ENCODE measurements around the gene PTGS2.
A peak's percentile ranks its signal among the peaks of the same experiment; 100 is the strongest.

PTGS2 gene

DNA sequence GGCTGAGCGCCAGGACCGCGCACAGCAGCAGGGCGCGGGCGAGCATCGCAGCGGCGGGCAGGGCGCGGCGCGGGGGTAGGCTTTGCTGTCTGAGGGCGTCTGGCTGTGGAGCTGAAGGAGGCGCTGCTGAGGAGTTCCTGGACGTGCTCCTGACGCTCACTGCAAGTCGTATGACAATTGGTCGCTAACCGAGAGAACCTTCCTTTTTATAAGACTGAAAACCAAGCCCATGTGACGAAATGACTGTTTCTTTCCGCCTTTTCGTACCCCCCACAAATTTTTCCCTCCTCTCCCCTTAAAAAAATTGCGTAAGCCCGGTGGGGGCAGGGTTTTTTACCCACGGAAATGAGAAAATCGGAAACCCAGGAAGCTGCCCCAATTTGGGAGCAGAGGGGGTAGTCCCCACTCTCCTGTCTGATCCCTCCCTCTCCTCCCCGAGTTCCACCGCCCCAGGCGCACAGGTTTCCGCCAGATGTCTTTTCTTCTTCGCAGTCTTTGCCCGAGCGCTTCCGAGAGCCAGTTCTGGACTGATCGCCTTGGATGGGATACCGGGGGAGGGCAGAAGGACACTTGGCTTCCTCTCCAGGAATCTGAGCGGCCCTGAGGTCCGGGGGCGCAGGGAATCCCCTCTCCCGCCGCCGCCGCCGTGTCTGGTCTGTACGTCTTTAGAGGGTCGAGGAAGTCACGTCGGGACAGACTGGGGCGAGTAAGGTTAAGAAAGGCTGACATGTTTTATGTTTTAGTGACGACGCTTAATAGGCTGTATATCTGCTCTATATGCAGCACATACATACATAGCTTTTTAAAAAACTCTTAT, at the start of gene PTGS2:
Gene PTGS2, minus strand, starts transcription at position 179 of the 817 bp plus-strand sequence. Its CDS starts 133 bp downstream, at position 46.
- in situ Hi-C loops (cut with MboI; ENCODE audit: low pct_unique_long_range_greater_than_20kb, low sequenced_read_pairs, unreplicated experiment) = no loop called here
- TF ChIP-seq, protein P1, sequence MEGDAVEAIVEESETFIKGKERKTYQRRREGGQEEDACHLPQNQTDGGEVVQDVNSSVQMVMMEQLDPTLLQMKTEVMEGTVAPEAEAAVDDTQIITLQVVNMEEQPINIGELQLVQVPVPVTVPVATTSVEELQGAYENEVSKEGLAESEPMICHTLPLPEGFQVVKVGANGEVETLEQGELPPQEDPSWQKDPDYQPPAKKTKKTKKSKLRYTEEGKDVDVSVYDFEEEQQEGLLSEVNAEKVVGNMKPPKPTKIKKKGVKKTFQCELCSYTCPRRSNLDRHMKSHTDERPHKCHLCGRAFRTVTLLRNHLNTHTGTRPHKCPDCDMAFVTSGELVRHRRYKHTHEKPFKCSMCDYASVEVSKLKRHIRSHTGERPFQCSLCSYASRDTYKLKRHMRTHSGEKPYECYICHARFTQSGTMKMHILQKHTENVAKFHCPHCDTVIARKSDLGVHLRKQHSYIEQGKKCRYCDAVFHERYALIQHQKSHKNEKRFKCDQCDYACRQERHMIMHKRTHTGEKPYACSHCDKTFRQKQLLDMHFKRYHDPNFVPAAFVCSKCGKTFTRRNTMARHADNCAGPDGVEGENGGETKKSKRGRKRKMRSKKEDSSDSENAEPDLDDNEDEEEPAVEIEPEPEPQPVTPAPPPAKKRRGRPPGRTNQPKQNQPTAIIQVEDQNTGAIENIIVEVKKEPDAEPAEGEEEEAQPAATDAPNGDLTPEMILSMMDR (IDR thresholded peaks at IDR 0.05; ENCODE audit: extremely low read depth, insufficient read depth, missing control alignments) = peak; percentile 56
- peak; percentile 87 for DNase-seq (ENCODE audit: low spot score)

DNA sequence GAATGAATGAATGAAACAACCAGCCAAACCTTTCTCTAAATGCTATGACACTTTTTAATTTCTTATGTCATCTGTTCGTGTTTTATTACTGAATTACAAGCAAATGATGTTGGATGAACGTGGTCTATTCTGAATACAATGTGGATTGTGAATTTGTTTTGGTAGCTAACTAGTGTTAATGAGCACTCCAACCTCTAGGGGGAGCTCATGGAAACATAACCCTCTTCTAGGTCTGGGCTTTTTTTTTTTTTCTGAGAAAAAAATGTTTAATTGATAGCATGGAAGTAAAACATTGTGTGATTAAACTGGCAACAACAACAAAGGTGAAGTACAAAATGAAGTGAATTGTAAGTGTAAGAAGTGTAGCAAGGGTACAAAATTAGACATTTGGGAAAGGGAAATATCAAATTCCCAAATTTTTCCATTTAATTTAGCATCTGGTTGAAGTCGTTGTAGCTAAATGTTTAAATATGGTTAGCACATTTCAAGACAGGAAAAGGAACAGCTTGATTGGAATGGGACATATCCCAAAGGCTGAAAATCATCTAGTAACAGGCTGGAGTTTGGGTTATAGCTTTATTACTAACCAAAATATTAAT, 42.6 kb upstream of the PTGS2 start:
- in situ Hi-C loops (cut with MboI; ENCODE audit: low pct_unique_long_range_greater_than_20kb, low sequenced_read_pairs, unreplicated experiment) = no loop called here
- DNase-seq (ENCODE audit: low spot score) = peak; percentile 33

DNA sequence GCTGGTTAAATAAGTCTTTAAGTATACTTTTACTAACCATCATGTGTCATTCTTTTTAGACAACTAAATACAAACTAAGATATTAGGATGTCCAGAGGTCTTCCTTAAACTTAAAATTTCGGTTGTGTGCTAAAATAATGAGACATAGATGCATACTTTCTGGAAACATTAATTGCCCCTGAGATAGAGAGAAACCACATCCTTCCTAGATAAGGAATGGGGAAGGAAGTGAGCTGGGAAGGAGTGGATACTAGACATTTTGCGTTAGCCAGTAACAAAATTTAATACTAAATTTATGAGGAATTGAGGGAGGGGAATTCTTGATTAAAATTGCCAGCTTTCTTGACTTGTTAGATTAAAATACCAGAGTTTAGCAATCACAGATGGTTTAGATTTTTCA, 37.1 kb upstream of the PTGS2 start:
- no peak for DNase-seq (ENCODE audit: low spot score)
- in situ Hi-C loops (cut with MboI; ENCODE audit: low pct_unique_long_range_greater_than_20kb, low sequenced_read_pairs, unreplicated experiment) = no loop called here
- TF ChIP-seq, protein P1 (IDR thresholded peaks at IDR 0.05; ENCODE audit: extremely low read depth, insufficient read depth, missing control alignments) = no peak

More for the DNA sequence above, 42.6 kb upstream of the PTGS2 start:
- TF ChIP-seq, protein P1 (IDR thresholded peaks at IDR 0.05; ENCODE audit: extremely low read depth, insufficient read depth, missing control alignments) = peak; percentile 53

DNA sequence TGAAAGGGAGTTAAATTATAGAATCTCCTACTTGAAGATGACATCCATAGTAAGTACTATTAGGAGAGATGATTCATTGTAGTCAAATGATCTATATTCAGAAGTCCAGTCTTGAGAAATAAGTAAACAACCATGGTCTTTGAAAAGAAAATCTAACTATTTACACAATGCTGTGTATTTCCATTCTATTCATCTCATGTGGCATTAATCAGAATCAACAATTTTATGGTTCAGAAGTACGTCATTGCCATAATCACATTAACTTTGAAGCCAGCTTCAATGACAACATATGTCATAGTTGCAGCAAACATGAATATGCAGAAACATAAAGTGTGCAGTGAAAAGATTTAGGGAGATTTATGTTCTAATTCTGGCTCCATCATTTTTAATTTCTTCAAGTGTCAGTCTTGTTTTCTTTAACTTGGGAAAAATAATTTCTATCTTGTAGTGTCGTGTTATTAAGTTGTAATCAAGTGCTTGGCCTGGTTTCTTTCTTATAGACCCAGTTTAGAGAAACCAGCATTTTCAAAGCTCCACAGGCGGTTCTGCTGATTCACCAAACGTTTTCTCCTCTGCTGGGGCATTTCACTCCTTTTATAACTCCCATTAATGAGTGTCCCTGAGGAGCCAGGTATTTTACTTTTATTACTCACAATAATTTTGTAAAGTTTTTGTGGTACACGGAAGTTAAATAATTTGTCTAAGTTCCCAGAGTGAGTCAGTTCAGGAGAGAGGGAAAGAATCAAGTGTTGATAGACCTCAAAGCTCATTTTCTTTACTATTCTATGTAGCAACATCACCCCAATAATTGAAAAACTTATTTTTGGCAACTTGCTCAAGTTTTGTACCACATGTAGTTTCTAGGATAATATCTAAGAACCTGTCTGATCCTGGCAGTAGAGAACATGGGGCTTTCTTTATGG, 35.9 kb upstream of the PTGS2 start:
- TF ChIP-seq, protein P1 (IDR thresholded peaks at IDR 0.05; ENCODE audit: extremely low read depth, insufficient read depth, missing control alignments) = no peak
- no peak for DNase-seq (ENCODE audit: low spot score)
- in situ Hi-C loops (cut with MboI; ENCODE audit: low pct_unique_long_range_greater_than_20kb, low sequenced_read_pairs, unreplicated experiment) = no loop called here

DNA sequence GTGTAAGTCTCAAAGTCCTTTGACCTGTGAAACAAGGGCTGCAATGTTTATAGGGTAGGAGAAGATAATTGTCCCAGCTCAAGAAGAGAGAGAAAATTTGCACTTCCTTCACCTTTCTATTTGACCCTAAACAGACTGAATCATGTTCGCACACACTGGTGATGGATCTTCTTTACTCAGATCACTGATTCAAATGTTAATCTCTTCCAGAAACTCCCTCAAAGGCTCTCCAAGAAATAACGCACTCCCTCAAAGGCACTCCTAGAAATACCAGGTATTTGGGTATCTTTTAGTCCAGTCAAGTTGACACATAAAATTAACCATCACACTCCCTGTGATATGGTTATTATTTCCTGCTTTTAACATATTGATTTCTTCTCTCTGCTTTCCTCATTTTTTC, 30.5 kb upstream of the PTGS2 start:
- in situ Hi-C loops (cut with MboI; ENCODE audit: low pct_unique_long_range_greater_than_20kb, low sequenced_read_pairs, unreplicated experiment) = no loop called here
- DNase-seq (ENCODE audit: low spot score) = no peak
- TF ChIP-seq, protein P1 (IDR thresholded peaks at IDR 0.05; ENCODE audit: extremely low read depth, insufficient read depth, missing control alignments) = no peak

DNA sequence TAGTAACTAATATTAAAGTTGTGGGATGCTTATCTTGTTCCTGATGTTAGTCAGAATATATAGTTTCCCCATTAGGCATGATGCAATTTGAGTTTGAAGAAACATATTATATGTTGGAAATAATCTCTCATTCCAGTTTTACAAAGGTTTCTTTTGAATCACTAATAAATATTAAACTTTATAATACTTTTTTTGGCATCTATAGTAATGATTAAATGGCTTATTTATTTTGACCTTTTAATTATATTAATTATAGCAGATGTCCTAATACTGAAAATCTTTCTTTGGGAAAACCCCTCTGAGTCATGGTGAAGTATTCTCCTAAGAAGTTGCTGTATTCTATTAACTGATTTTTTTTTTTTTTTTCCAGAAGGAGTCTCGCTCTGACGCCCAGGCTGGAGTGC, 28.5 kb upstream of the PTGS2 start:
- TF ChIP-seq, protein P1 (IDR thresholded peaks at IDR 0.05; ENCODE audit: extremely low read depth, insufficient read depth, missing control alignments) = no peak
- no peak for DNase-seq (ENCODE audit: low spot score)
- in situ Hi-C loops (cut with MboI; ENCODE audit: low pct_unique_long_range_greater_than_20kb, low sequenced_read_pairs, unreplicated experiment) = no loop called here

Measured in GM13977 (cell line).